SIG-M5 treated with dmso at 0.1 percent for 504 hours (cell line): ENCODE measurements around the gene SLC22A16.
"Not testable (repeated sequence)": the region's sequence is repeated elsewhere in the genome, so short reads cannot be mapped to it uniquely, and the experiment has no call there.

Experiments
- DNase-seq: peaks from one replicate; lab custom pipeline; 2025; ENCODE audit not compliant: unreplicated experiment; lab: John Stamatoyannopoulos, UW

SLC22A16 gene

GRCh38 chr6:110490110-110490509, 13.7 kb upstream of the SLC22A16 start:
- DNase-seq, result no peak

DNA sequence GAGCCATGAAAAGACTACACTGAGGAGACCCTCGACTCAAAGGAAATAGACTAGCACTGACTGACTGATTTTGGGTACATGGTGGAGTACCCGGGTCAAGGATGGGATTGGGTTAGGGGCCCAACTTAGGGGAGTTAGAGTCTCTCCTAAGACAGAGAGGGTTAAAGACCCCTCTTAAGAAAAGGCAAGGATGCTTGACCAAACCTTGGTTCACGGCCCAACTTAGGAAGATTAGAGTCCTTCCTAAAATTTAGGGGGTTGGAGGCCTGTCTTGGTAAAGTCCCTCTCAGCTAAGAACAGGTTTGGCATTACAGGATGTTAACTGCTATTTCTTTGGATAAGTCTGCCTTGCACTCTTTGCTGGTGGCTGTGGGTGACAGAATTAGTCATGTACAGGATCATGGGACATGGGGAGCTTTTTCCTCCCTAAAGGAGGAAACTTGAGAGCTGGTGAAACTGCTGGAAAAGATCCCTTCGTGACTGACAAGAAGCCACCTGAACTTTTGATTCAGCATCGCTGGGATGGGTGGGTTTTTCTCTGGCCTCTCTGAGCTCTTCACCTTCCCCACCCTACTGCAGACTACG, 12.3 kb upstream of the SLC22A16 start:
- no peak for DNase-seq

DNA sequence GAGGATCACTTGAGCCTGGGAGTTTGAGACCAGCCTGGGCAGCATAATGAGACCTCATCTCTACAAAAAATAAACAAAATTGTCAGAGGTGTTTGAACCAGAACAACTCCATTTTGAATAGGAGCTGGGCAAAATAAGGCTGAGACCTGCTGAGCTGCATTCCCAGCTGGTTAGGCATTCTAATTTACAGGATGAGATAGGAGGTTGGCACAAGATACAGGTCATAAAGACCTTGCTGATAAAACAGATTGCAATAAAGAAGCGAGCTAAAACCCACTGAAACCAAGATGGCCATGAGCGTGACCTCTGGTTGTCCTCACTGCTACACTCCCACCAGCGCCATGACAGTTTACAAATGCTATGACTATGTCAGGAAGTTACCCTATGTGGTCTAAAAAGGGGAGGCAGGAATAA, 11.6 kb upstream of the SLC22A16 start:
- not testable (repeated sequence) for DNase-seq

DNA sequence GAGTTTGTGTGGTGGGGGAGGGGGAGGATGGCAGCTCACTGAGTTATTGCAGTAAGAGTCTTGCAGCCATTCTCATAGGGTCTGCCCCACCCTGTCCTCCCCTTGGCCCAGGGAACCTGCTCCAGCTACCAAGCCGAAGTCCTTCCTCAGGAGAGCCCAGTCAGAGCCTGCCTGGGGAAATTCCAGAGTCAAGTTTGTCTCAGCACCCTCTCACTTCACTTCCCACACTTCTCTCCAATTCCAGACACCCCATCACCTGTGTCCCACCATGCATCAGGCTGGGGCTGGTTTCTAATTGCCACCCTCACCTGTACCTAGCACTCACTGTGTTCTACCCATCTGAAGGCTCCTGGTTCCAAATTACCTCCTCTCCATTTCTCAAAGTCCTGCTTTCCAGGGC, 10.3 kb upstream of the SLC22A16 start:
- DNase-seq, result no peak

- peak; percentile 34 for DNase-seq
Observed at GRCh38 chr6:110485491-110485890, 9.1 kb upstream of the SLC22A16 start.

- peak; percentile 91 for DNase-seq
Observed at GRCh38 chr6:110484321-110484720, 7.9 kb upstream of the SLC22A16 start.

DNA sequence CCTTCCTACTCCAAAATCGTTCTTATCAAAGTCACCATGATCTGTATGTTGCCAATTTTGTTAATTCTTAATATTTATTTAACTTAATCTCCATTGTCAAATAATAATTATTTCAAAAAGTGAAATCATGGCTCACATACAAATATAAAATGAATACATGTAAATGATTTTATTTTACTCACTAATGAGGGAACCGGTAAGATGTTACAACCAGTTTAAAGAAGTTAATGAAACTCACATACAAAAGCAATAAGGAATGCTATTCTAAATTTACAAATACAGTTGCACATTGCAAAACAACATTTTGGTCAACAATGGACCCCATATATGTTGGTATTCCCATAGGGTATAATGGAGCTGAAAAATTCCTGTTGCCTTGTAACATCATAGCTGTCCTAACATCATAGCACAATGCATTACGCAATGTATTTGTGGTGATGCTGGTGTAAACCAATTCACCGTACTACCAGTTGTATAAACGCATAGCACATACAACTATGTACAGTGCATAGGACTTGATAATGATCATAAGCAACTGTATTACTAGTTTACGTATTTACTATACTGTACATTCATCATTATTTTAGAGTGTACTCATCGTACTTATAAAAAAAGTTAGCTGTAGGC, 6.5 kb upstream of the SLC22A16 start:
- no peak for DNase-seq

GRCh38 chr6:110481081-110481480, 4.7 kb upstream of the SLC22A16 start:
- DNase-seq, result no peak

DNA sequence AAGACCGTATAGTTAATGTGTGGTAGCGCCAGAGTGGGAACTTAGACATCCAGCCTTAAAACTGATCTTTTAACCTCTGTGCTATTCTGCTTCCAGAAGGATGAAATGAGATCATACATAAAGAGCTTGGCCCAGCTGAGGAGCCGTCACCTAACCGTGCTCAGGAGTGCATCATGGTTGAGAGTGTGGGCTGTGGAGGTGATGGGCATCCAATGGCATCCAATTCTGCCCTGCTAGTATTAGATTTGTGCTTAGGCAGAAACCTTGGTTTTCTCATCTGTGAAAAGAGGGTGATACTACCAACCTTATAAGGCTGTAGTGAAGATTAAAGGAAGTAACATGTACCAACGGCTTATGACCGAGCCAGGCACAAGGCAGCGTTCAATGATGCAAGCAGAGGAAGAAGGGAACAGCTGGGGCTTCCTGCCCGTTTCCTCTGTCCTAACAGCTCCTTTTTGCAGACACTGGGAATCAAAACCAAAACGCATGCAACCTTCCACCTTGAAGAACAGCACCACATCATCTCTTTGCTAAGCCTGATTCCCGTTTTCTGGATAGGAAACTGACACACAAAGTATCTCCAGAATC, 1.3 kb downstream of the SLC22A16 start:
- peak; percentile 96 for DNase-seq

- DNase-seq, result no peak
Observed at GRCh38 chr6:110474500-110474899, 1.9 kb downstream of the SLC22A16 start.

DNA sequence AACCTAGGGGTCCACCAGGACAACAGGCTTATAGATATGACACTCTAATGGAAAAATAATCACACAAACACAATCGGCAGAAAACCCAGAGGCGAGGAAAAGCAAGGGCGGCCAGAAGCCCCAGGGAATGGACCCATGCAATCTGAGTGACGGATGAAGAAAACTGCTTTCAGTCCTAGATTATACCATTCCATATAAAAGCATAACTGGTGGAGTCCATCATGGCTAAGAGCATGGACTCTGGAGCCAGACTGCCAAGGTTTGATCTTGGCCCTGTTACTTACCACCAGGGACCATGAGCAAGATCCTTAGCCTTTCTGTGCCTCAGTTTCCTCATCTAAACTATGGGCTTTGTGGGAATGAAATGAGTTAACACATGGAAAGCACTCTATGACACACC, 3.7 kb downstream of the SLC22A16 start:
- DNase-seq, result no peak

DNA sequence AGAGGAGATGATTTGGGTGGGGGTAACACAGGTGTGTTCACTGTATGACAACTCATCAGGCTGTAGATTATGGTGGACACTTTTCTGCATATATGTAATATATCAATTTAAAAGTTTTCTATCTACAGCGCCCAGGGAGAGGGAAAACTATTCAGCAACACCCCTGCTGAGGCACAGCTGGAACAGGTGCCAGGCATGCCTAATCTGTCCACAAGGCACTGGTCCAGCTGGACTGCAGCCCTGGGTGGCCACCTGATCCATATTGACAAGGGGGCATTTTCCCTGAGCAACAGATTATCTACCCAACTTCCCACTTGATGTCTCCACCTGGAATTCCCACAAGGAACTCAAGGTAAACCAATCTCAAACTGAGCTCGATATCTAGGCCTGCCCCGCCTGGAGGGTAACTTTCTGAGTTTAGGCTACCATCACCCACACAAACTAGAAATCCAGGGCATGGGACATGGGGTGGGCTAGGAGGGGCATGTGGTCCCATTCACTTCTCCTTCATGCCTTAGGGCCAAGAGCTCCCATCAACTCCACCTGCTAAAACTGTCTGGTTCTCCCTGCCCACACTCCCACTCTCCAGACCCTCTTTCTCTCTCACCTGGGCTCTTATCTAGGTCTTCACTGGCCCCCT, 4.6 kb downstream of the SLC22A16 start:
- no peak for DNase-seq

GRCh38 chr6:110468731-110469130, 7.7 kb downstream of the SLC22A16 start:
- no peak for DNase-seq

DNA sequence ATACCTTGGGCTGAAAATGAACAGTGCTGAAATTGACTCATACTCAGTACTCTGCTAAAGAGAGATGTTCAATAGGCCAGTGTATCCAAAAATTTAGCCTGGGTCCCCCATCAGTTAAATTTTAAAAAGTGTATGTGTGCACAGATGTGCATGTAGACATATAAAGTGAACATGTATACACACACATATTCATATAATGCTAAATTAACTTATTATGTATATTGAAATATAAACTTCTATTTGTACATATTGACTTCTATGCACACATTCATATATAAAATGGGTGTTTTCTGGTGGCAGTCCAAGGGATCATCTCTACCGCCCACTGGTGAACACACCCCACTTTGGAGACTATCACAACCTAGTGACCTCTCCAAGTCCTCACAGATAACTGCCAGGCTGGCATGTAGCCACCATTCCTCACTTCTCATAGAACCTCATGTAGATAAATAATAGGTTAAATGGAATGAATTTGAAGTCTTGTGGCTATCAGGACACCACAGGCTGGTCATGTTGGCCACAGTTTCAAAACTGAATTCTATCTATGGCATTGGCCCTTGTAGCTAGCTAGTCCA, 8.8 kb downstream of the SLC22A16 start:
- no peak for DNase-seq

DNA sequence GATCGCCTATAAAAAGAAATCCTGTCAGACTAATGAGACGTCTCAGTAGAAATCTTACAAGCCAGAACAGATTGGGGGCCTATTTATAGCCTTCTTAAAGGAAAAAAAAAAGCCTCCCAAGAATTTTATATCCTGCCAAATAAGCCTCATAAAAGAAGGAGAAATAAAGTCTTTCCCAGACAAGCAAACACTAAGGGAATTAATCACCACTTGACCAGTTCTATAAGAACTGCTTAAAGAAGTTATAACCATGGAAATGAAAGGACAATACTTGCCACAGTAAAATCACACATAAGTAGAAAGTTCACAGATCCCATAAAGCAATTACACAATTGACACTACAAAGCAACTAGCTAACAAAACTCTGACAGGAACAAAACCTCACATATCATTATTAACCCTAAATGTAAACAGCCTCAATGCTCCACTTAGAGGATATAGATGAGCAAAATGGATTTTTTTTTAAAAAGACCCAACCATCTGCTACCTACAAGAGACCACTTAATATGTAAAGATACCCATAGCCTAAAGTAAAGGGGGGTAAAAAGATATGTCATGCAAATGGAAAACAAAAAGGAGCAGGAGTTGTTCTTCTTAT, 13.4 kb downstream of the SLC22A16 start:
- no peak for DNase-seq

- DNase-seq, result no peak
Observed at GRCh38 chr6:110461376-110461775, 15.0 kb downstream of the SLC22A16 start.

GRCh38 chr6:110459137-110459536, 17.3 kb downstream of the SLC22A16 start:
- DNase-seq, result no peak

- DNase-seq, result no peak
Observed at GRCh38 chr6:110458476-110458875, 17.9 kb downstream of the SLC22A16 start.

GRCh38 chr6:110457567-110458175, 18.7 kb downstream of the SLC22A16 start:
- DNase-seq, result not testable (repeated sequence)

DNA sequence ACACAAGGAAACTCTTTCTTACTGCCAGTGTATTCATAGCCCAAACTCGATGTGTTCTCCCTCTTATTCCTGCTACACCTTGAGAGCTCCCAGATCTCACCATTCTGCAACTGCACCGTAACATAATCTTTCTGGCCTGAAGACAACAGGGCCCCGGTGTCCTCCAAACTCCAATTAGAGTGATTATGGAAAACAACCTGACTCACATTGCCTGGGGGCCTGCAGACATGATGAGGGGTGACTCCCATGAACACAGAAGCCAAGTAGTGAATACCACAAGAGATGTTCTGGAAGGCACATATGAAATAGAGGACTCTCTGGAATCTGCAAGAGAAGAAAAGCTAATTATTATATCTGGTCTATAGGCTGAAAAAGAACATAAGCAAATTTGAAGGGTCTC, 19.7 kb downstream of the SLC22A16 start:
- no peak for DNase-seq

DNA sequence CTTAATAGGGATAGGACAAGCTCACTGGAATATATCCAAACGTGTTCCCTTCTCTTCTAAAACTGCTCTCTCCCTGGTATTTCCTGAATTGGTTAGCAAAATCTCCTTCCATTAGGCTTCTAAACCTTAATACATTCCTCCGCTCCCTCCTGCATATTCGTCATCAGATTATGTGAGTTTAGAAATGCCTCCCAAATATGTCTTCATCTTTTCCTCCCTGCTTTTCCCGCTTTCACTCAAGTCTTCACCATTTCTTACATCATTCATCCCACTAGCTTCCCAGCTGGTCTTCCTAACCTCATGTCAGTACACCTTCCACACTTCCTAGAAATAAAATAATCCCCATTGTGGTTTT, 26.9 kb downstream of the SLC22A16 start:
- DNase-seq, result no peak
